Adipose tissue (tissue), 3 donors: ENCODE data around the gene WDR55. TPM values are rescaled to one million over a fixed set of nuclear protein-coding genes. Genes with fewer than 3 reads are reported as not detected.
A peak's percentile ranks its signal among the peaks of the same experiment; 100 is the strongest.
"Not testable (repeated sequence)": the region's sequence is repeated elsewhere in the genome, so short reads cannot be mapped to it uniquely, and the experiment has no call there.

ENCODE experiments used
- H3K27ac ChIP-seq: one replicate; pipeline ENCODE4 v1.5.1; 2013; ENCODE audit warnings: low read depth, low read length
- WGBS, 3 donors: extraction: QIAGEN DNeasy Blood & Tissue Kit; methylation state at CpG; one replicate each; pipeline ENCODE4 v1.1.7; 2013; 5-methylcytosine and 5-hydroxymethylcytosine counted together
- polyA plus RNA-seq, 3 donors: library from polyadenylated mRNA; stranded (reverse); fragments of 200-250 nt; gene quantifications; one replicate each; pipeline ENCODE4 v1.2.3, GENCODE V29; 2013
- donor health status: healthy with polysubstance abuse.
- donor health status: Bipolar disorder and iron deficiency.
- donor health status: healthy.

The WDR55 gene, protein sequence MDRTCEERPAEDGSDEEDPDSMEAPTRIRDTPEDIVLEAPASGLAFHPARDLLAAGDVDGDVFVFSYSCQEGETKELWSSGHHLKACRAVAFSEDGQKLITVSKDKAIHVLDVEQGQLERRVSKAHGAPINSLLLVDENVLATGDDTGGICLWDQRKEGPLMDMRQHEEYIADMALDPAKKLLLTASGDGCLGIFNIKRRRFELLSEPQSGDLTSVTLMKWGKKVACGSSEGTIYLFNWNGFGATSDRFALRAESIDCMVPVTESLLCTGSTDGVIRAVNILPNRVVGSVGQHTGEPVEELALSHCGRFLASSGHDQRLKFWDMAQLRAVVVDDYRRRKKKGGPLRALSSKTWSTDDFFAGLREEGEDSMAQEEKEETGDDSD
- 10 to 100 TPM; 12.1 to 16.9 (median 15.7) TPM for polyA plus RNA-seq

DNA sequence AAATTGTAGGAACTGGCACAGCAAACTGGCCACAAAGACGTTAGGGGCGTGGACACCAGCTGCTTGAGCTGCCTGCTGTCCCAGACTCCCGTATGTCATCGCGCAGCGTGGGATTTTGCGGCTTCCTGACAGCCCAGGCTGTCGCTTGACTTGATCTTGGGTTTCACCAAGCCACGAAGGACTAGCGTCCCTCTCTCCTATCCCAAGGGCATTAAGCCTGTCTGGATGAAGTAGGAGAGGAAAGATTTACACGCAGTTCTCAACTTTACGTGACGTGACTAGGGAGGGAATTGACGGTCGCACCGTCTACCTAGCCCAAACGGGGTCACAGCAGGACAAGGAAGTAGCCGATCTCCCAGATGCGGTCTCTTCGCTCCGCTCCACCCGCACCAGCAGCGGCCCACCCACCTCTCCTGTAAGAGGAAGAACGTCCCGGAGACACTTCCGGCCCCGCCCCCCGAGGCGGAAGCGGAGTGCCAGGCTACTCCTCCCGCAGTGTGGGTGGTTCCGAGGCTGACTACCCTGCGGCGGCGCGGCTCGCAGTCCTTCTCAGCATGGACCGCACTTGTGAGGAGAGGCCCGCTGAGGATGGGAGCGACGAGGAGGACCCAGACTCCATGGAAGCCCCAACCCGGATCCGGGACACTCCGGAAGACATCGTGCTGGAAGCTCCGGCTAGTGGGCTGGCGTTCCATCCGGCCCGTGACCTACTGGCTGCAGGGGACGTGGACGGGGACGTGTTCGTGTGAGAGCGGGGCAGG lies at the start of gene WDR55:
WDR55 (plus strand) TSS at position 546 of the 761 bp plus-strand sequence; CDS start at position 555, 9 bp downstream.
- peak within 1 kb of the TSS; percentile 71 for H3K27ac ChIP-seq
- 0 to 1% (median 0%) methylated on average over 54 of the region's 54 CpGs for WGBS, 3 donors

DNA sequence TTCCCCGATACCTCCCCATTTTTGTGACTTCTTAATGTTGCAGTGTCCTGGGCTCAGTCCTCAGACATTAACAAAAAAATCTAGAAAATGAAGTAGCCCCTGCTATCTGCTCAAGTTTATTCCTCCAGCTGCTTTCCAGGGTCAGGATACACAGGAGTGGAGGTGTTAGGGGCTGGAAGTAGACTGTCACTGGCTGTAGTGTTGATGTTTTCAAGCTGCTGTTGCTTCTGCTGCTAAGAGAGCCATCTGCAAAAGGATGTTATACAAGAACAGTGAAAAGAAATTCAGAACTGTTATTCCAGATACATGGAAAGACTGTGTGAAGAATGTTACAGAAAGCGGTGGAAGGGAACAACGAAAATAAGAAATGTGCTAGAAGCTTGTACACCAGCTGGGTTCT lies 42.4 kb upstream of the WDR55 start:
- 74 to 89% (median 79%) methylated on average over 3 of the region's 3 CpGs for WGBS, 3 donors
- no peak overlapping the region for H3K27ac ChIP-seq

DNA sequence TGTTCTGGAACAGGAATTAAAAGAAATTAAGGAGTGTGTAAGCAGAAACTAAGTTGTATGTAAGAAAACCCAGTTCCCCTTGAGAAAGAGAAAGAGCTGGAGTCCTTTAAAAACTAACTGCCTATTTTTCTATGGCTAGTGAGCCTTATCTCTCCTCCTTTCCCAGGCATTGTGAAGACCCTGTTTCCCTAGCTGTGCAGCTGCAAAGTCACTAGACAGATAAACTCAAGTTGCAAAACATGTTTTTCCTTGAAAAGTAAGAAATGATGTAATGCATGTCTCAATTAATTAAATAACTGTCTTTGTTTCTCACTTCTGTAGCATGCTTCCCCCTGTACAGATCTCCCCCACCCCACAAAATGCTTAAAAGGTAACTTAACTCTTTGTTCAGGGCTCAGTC lies 41.6 kb upstream of the WDR55 start:
- H3K27ac ChIP-seq: not testable (repeated sequence)

DNA sequence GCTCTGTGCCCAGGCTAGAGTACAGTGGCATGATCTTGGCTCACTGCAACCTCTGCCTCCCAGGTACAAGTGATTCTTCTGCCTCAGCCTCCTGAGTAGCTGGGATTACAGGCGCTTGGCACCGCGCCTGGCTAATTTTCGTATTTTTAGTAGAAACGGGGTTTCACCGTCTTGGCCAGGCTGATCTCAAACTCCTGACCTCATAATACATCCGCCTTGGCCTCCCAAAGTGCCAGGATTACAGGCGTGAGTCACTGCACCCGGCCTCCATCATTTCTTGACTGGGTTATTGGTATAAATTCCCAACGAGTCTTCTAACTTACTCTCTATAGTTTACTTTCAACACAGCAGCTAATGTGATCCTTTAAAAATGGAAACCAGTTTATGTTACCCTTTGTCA lies 39.8 kb upstream of the WDR55 start:
- WGBS, 3 donors: 89 to 91% (median 89%) methylated on average over 10 of the region's 10 CpGs
- H3K27ac ChIP-seq: not testable (repeated sequence)

DNA sequence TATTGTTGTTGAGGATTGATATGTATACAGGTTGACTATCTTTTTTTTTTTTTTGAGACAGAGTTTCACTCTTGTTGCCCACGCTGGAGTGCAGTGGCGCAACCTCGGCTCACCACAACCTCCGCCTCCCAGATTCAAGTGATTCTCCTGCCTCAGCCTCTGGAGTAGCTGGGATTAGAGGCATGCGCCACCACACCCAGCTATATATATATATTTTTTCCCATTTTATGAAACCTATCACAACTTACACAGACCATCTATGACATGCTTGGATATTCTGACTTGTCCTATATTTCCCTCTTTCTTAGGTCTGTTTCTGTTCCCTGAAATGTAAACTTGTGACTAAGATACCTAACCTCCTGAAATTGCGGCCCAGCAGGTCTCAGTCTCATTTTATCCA lies 36.7 kb upstream of the WDR55 start:
- 82 to 96% (median 89%) methylated on average over 6 of the region's 6 CpGs for WGBS, 3 donors

DNA sequence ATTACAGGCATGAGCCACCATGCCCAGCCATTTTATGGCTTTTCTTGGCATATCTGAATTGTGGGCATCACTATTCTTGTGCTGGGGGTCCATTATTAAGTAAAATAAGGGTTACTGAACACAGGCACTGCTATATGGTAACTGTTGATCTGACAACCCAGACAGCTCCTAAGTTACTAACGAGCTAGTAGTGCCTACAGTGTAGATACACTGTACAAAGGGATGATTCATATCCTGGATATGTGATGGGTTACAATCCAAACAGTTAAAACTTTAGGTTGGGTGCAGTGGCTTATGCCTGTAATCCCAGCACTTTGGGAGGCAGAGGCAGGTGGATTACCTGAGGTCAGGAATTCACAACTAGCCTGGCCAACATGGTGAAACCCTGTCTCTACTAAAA lies 36.0 kb upstream of the WDR55 start:
- H3K27ac ChIP-seq: no peak overlapping the region

More for the DNA sequence above, 36.7 kb upstream of the WDR55 start:
- no peak overlapping the region for H3K27ac ChIP-seq

DNA sequence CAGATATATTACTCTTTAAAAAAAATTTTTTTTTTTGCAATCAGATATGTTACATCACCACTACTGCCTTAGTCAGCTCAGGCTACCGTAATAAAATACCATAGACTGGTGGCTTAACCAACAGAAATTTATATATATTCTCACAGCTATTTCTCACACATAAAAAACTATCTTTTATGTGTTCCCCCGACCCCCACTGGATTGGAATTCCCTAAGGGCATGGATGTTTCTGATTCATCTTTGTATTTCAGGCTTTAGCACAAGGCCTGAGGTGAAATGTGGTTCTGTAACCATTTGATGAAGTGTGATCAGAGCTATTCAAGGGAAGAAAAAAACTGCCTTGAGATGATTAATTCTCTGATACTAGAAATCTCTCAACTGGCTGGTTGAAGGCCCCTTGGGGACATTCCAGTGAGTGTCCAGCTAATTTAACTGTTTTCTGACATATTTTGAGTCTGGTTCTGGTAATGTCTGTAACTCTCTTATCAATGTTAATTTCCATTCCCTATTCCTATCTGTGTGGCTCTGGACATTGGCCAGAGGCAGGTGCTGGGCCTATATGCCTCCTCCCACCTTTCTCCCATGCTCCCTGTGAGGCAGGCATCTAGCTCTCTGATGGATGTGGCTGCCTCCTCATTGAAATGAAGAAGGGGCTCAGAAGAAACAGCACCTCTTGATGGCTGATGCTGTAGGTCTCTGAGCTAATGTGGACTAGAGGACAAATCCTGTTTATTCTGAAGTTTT lies 34.2 kb upstream of the WDR55 start:
- no peak overlapping the region for H3K27ac ChIP-seq
- 54 to 72% (median 59%) methylated on average over 2 of the region's 2 CpGs for WGBS, 3 donors

More for the DNA sequence above, 36.0 kb upstream of the WDR55 start:
- 63 to 86% (median 79%) methylated on average over 1 of the region's 1 CpG for WGBS, 3 donors

DNA sequence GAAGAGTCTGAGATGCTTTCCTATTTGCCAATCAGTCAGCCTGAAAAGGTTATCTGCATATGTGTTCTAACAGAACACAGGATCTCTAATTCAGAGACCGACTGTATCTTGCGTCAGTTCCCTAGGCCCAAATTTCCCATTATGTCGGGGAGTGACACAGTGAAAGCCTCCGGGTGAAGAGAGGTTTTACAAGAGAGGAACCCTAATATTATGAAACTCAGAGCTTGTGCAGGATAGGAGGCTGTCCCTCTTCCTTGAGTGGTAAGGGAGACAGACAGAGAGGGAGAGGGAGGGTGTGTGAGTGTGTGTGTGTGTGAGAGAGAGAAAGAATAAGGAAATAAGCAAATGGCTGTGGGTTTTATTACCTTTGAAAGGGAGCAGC lies 33.7 kb upstream of the WDR55 start:
- WGBS, 3 donors: 62 to 91% (median 66%) methylated on average over 4 of the region's 4 CpGs
- no peak overlapping the region for H3K27ac ChIP-seq

DNA sequence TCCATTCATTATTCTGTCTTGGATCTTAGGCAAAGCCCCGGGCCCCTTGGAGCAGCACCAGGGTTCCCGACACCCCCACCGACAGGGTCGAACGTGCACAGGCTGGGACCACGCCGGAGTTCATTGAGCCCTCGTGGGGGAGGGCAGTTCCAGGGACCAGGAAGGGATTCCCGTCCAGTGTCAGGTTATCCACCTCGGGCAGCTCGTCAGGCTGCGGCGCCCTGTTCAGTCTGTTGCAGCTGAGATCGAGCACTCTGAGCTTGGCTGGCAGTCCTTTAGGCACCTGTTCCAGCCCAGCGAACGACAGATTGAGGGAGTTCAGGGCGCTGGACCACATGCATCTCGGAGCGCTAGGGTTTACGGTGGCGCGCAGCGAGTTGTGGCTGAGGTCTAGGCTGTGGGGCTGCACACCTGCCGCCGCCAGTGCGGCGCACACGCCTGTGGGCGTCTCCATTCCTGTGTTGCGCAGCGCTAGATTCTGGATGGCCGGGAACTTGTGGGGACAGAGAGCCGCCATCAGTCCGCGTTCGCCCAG lies 32.8 kb upstream of the WDR55 start:
- WGBS, 3 donors: 7 to 13% (median 12%) methylated on average over 36 of the region's 36 CpGs
- H3K27ac ChIP-seq: no peak overlapping the region

DNA sequence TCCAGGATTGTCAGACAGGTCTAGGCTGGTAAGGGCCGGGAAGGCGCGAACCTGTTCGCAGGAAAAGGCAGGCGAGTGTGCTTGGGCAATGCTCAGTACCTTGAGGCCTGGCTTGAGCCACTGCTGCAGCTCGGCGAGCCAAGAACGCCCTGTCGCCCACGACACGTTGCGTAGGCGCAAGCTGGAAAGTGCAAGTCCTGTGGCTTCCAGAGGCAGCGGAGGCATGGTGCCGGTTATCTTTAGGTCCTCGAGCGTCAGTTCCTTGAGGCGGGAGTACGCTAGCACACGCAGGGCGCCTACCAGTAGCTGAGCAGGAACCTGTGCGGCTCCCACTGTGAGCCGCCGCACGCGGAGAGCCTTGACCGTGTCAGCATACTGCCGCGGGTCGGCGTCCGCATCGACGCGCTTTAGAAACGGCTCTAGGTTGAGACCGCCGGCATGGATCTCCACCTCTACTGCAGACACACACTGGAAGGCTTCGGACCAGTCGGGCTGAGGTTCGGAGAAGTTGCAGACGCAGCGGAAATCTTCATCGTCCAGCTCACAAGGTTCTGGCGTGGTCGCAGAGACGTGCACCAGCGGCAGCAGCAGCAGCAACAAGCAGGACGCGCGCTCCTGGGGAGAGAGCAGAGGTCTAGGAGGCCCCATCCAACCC lies 32.2 kb upstream of the WDR55 start:
- H3K27ac ChIP-seq: no peak overlapping the region
- WGBS, 3 donors: 0 to 1% (median 1%) methylated on average over 51 of the region's 51 CpGs

DNA sequence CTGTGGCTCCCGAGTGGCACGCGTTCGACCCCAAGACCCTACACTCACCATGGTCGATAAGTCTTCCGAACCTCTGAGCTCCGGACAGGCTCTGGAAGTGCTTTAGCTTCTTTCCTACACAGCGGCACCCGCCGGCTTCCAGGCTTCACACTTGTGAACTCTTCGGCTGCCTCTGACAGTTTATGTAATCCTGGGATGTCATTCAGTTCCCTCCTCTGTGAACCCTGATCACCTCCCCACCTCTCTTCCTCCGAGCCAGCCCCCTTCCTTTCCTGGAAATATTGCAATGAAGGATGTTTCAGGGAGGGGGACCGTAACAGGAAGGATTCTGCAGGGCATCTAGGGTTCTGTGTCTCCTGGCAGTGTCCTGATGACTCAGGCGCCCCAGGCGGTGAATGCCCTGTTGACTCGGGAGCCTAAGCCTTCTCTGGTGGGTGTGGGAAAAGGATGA lies 31.7 kb upstream of the WDR55 start, which contains the start of gene CD14:
CD14 (minus strand) TSS at position 155 of the 451 bp plus-strand sequence; CDS start at position 51, 104 bp downstream.
- WGBS, 3 donors: 7 to 18% (median 7%) methylated on average over 16 of the region's 16 CpGs
- H3K27ac ChIP-seq: no peak within 1 kb of the TSS

DNA sequence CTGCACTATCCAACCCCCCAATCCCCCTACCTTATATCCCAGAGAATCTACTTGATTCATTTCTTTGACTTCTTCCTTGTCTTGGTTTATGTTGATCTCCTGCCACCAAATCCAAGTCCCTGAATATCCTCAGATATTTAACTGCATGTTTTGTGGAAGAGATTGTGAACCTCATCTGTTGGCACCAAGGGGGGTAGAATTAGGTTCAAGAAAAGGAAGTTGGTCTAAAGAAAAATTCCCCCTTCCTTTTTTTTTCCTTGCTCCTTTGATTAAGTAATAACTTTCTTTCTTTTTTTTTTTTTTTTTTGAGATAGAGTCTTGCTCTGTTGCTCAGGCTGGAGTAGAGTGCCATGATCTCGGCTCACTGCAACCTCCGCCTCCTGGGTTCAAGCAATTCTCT lies 31.2 kb upstream of the WDR55 start:
- 75 to 96% (median 83%) methylated on average over 2 of the region's 2 CpGs for WGBS, 3 donors
- H3K27ac ChIP-seq: no peak overlapping the region

DNA sequence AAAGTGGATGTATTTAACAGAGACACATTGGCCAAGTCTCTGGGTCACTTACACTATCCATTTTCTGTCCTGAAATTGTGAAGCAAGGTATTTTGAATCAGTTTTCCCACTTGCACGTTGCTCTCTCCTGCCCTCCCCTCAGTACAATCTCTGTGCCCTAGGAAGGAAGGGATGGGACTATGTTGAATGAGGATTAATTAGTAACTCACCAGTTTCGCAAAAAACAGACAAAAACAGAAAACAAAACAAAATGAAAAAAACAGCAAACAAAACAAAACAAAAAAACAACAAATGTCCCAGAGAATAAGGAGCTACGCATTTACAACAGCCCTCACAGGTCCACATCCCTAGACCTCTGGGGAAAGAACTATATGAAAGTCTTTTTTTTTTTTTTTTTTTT lies 30.6 kb upstream of the WDR55 start:
- H3K27ac ChIP-seq: no peak overlapping the region
- WGBS, 3 donors: 54 to 71% (median 67%) methylated on average over 3 of the region's 3 CpGs

DNA sequence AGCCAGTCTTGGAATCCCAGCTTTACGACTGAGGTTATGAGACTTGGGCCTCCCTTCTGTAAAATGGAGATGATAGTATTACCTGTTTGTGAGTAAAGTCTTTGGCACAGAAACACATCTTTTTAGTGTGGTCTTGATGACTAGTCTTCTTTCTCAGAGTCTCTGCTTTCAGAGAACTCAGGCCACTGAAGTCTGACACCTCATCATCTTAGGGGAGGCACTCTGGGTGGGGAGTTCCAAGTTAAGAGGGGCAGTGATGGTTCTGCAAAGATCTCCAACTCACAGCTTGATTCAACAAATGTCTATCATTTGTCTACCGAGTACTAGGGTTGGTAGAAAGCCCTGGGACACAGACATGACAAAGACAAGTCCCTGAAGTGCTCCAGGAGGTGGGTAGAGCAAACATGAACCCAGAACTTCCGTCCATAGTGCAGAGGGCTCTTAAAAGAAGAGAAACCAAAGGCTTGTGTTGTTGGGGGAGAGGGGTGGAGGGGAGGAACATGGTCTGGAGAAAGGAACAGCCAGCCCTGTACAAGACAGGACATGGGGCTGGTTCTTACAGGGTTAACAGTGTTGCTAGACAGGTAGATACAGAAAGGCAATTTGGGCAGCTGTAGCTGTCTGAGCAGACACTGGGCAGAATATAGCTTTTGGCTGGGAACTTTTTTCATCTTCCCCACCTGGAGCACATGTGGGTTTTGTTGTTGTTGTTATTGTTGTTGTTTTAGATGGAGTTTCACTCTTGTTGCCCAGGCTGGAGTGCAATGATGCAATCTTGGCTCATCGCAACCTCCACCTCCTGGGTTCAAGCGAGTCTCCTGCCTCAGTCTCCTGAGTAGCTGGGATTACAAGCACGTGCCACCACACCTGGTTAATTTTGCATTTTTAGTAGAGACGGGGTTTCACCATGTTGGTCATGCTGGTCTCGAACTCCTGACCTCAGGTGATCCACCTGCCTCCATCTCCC lies 29.1 kb upstream of the WDR55 start:
- no peak overlapping the region for H3K27ac ChIP-seq

DNA sequence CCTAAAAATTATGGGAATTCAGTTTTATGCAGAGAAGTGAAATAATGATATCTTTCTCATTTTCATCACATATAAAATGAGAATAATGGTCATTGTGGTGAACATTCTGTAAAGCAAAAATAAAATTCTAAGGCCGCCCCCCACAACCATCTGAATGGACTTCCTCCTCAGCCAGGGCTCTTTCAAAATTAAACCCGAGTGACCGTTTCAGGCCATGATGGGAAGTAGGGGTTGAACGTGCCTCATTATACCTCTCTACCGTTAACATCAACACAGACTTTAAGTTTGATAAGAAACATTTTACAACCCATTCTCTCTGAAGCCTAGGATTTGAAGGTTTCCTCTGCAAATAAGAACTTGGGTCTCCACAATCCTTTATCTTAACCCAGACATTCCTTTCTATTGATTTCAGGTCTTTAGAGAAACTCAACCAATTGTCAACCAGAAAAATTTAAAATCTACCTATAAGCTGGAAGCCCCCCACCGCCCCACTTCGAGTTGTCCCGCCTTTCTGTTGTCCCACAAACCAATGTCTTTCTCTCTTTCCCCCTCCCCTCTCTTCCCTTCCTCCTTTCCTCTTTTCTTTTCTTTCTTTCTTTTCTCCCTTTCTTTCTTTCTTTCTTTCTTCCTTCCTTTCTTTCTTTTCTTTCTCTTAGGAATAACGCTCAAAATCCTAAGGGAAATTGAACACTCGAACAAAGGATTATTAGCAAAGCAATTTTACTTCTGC lies 27.2 kb upstream of the WDR55 start:
- no peak overlapping the region for H3K27ac ChIP-seq
- 76 to 86% (median 79%) methylated on average over 10 of the region's 10 CpGs for WGBS, 3 donors

More for the DNA sequence above, 29.1 kb upstream of the WDR55 start:
- WGBS, 3 donors: 81 to 91% (median 88%) methylated on average over 8 of the region's 8 CpGs

DNA sequence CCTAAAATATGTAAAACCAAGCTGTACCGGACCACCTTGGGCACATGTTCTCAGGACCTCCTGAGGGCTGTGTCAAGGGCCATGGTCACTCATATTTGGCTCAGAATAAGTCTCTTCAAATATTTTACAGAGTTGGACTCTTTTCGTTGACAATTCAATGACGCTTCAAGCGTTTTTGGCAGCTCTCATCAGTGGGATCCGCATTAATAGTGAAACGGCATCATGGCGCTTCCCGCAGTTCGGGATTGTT lies 25.9 kb upstream of the WDR55 start:
- 9 to 19% (median 15%) methylated on average over 9 of the region's 9 CpGs for WGBS, 3 donors
- peak overlapping the region; percentile 41 for H3K27ac ChIP-seq
